Measurements from ENCODE around the gene PHLPP1.

The PHLPP1 gene

DNA sequence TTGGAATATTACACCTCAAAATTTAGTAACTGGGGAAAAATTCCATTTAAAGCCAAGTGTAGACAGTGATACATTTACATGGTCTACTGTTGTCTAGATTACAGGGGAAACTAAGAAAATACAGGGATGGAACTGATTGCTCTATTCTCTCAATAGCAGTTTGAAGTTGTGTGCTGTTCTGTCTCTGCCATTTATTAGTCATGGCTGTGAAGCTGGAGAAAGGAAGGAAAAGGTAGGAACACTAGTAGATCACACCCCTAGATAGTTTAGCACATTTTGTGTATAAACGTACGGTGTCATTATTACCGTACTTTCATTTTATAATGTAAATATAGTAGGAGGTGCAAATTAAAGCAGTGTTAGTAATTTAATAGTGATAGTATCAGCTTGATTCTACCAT is 170.5 kb downstream of the PHLPP1 start:
- H3K27ac ChIP-seq = no peak overlapping the region
- TF ChIP-seq ZFX (IDR thresholded peaks at IDR 0.05; ENCODE audit: borderline replicate concordance) = no peak
- TF ChIP-seq, protein P1, sequence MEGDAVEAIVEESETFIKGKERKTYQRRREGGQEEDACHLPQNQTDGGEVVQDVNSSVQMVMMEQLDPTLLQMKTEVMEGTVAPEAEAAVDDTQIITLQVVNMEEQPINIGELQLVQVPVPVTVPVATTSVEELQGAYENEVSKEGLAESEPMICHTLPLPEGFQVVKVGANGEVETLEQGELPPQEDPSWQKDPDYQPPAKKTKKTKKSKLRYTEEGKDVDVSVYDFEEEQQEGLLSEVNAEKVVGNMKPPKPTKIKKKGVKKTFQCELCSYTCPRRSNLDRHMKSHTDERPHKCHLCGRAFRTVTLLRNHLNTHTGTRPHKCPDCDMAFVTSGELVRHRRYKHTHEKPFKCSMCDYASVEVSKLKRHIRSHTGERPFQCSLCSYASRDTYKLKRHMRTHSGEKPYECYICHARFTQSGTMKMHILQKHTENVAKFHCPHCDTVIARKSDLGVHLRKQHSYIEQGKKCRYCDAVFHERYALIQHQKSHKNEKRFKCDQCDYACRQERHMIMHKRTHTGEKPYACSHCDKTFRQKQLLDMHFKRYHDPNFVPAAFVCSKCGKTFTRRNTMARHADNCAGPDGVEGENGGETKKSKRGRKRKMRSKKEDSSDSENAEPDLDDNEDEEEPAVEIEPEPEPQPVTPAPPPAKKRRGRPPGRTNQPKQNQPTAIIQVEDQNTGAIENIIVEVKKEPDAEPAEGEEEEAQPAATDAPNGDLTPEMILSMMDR (IDR thresholded peaks at IDR 0.05) = no peak

DNA sequence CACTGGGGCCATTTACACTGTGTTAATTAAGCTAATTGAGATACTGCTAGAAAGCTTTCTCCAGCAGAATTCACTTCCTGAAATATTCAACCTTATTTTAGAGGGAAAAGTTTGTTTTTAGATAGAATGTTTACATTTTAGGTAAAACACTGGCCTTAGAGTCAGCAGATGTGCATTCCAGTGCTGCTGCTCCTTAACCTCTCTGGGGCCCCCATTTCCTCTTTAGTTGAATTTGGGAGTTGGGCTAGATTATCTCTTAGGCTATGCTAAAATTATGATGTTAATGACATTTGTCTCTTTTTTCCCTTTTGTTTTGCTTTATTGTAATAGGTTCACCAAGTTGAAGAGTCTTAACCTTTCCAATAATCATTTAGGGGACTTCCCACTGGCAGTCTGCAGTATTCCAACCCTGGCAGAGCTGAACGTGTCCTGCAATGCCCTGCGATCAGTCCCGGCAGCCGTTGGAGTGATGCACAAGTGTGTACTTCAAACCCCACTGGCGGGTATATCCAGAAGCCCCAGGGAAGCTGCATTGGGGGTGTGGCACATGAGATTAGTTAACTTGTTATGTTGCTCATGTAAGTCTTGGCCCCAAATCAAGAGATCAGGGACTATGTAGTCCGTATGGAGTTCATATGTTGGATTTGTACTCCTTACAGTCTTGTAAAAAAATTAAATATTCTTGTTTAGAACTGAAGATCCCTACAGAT is 179.5 kb downstream of the PHLPP1 start:
- TF ChIP-seq, protein P1 (IDR thresholded peaks at IDR 0.05) = no peak
- TF ChIP-seq ZFX (IDR thresholded peaks at IDR 0.05; ENCODE audit: borderline replicate concordance) = no peak
- no peak overlapping the region for H3K27ac ChIP-seq

DNA sequence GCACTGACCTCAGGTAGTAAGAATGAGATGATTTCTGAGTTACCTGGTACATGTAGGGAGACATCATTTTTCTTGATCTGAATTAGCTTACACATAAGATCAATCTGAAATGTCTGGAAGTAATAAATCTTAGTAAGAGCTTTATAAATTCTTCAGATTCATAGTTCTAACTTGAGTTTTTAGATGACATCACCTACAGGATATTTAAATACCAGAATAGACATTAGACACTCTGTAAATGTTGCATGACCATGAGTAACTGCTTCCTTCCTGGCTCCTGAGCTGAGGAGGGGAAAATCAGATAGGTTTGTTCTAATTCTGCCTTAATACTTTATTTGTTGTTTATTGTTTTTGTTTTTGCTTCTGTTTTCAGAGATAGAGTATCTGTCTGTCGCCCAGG is 181.8 kb downstream of the PHLPP1 start:
- TF ChIP-seq, protein P1 (IDR thresholded peaks at IDR 0.05) = no peak
- no peak for TF ChIP-seq ZFX (IDR thresholded peaks at IDR 0.05; ENCODE audit: borderline replicate concordance)
- no peak overlapping the region for H3K27ac ChIP-seq

DNA sequence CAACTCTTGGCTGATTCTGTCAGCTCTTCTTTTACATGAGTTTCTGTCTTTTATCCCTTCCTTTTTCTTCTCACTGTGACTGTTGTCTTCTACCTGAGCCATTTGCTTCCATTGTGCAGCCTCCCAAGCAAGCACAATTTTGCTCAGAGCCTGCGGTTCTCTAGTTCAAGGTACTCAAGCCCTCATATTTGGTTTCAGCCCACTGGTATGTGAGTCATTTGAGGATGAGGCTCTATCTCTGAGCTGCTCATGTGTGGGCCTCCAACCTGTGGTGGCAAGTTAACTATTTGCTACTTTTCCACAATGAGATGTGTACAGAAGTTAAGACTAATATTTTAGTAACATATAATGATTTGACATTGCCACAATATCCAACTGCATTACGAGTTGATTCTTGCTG is 183.0 kb downstream of the PHLPP1 start:
- H3K27ac ChIP-seq = no peak overlapping the region
- no peak for TF ChIP-seq ZFX (IDR thresholded peaks at IDR 0.05; ENCODE audit: borderline replicate concordance)
- TF ChIP-seq, protein P1 (IDR thresholded peaks at IDR 0.05) = no peak

DNA sequence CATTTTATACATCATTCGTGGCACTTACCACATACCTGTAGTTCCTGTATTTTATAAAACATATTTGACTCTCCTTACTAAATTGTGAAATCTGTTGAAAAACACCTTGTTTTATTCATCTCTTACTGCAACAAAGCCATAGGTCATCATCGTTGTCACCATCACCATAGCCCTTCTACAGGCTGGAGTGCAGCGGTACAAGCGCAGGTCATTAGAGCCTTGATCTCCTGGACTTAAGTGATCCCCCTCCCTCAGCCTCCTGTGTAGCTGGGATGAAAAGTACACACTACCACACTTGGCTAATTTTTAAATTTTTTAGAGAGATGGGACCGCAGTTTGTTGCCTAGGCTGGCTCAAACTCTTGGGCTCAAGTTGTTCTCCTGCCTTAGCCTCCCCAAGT is 184.2 kb downstream of the PHLPP1 start:
- TF ChIP-seq ZFX (IDR thresholded peaks at IDR 0.05; ENCODE audit: borderline replicate concordance) = no peak
- TF ChIP-seq, protein P1 (IDR thresholded peaks at IDR 0.05) = no peak

DNA sequence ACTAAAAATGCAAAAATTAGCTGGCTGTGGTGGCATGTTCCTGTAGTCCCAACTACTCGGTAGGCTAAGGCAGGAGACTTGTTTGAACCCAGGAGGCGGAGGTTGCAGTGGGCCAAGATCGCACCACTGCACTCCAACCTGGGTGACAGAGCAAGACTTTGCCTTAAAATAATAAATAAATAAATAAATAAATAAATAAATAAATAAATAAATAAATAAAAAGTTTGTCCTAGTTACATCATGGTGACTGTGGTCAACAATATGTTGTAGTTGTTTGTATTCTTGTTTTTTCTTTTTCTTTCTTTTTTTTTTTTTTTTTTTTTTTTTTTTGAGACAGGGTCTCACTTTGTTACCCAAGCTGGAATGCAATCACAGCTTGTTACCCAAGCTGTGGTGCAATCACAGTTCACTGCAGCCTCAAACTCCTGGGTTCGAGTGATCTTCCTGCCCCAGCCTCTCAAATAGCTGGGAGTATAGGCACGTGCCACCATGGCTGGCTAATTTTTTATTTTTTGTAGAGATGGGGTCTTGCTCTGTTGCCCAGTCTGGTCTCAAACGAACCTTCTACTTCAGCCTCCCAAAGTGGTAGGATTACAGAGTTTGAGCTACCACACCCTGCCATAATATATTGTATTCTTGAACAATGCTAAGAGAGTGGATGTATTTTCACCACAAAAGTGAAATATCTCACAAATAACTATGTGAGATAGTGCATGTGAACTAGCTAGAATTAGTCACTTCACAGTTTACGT is 185.0 kb downstream of the PHLPP1 start:
- H3K27ac ChIP-seq = no peak overlapping the region
- TF ChIP-seq, protein P1 (IDR thresholded peaks at IDR 0.05) = no peak
- no peak for TF ChIP-seq ZFX (IDR thresholded peaks at IDR 0.05; ENCODE audit: borderline replicate concordance)

More for the DNA sequence above, 184.2 kb downstream of the PHLPP1 start:
- no peak overlapping the region for H3K27ac ChIP-seq

DNA sequence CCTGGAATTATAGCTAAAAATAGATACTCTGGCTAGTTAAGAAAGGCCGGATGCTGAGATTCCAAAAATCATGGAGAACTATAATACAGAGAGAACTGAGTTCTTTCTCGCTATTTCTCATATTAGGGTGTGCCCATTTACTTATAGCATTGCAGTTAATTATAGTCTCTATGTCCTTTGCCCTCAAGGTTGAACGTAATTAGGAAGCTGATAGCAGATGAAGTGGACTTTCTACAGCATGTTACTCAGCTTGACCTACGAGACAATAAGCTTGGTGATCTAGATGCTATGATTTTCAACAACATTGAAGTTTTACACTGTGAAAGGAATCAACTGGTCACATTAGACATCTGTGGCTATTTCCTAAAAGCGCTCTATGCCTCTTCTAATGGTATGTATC is 187.4 kb downstream of the PHLPP1 start:
- H3K27ac ChIP-seq = no peak overlapping the region
- TF ChIP-seq ZFX (IDR thresholded peaks at IDR 0.05; ENCODE audit: borderline replicate concordance) = no peak
- TF ChIP-seq, protein P1 (IDR thresholded peaks at IDR 0.05) = no peak

All from 22Rv1 (cell line).